Measurements from ENCODE around the gene CRBN. TPM values are rescaled to one million over a fixed set of nuclear protein-coding genes. Genes with fewer than 3 reads are reported as not detected.

The CRBN gene
- total and polyA plus RNA-seq, 9 of the 15 experiments (the other 6 are each of a cell fraction or from before 2014, with no cell fraction given) = 40.8 to 331 (median 57.4) TPM

DNA sequence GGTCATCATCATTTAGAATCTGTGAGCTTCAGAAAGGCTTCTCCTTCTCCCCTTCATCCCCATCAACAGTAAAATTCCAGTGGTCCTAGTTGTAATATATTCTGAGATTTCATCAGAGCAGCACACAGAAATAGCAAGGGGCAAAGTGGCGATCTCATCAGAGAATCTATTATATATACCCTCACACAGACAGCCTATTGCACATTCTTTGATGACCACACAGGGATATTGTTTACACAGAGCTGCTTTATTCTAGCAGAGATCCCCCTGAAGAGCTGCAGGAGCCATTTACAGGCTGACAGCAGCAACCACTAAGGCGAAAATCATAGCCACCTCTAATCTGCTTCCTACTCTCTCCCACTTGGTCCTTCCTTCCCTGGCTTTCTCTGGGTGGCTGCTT, 42.0 kb upstream of the CRBN start (continued):
- TF ChIP-seq, protein P1, sequence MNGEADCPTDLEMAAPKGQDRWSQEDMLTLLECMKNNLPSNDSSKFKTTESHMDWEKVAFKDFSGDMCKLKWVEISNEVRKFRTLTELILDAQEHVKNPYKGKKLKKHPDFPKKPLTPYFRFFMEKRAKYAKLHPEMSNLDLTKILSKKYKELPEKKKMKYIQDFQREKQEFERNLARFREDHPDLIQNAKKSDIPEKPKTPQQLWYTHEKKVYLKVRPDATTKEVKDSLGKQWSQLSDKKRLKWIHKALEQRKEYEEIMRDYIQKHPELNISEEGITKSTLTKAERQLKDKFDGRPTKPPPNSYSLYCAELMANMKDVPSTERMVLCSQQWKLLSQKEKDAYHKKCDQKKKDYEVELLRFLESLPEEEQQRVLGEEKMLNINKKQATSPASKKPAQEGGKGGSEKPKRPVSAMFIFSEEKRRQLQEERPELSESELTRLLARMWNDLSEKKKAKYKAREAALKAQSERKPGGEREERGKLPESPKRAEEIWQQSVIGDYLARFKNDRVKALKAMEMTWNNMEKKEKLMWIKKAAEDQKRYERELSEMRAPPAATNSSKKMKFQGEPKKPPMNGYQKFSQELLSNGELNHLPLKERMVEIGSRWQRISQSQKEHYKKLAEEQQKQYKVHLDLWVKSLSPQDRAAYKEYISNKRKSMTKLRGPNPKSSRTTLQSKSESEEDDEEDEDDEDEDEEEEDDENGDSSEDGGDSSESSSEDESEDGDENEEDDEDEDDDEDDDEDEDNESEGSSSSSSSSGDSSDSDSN (IDR thresholded peaks at IDR 0.05; ENCODE audit: borderline replicate concordance in 1 of 2, low read depth in 2 of 2, low read length in 2 of 2) = no peak
- TF ChIP-seq CREB1 (IDR thresholded peaks at IDR 0.05) (no peak), CREB1 (CRISPR knock-in tag; IDR thresholded peaks at IDR 0.05) (no peak), SNIP1 (IDR thresholded peaks at IDR 0.05; ENCODE audit: low read depth) (no peak), ATF6 (CRISPR knock-in tag; IDR thresholded peaks at IDR 0.05) (no peak), SMC3 (conservative IDR thresholded peaks at IDR 0.05; ENCODE audit: insufficient read depth, low read depth, low read length) (no peak)

- intact Hi-C loops (cut with micrococcal nuclease) (no loop called here), in situ Hi-C loops (cut with MboI) (no loop called here)
- no peak for DNase-seq (ENCODE audit: extremely low read depth in 1 of 4, low spot score in 3 of 4)
- FAIRE-seq = no peak
- 2% methylated on average over 4 of the region's 4 CpGs for WGBS (ENCODE audit: insufficient coverage, low coverage, missing lambda C conversion rate)
- Histone ChIP-seq H3K27me3 (ENCODE audit: control insufficient read depth in 2 of 2, insufficient read depth in 2 of 2, low read length in 2 of 2) (no peaks in the 10 kb centered on the region), H3K4me3 (no peak overlapping the region), H3K9me3 (replicated peaks; ENCODE audit: control insufficient read depth, insufficient read depth, low read depth, low read length) (no peaks in the 10 kb centered on the region), H3K4me2 (ENCODE audit: insufficient read depth, low read length) (no peak overlapping the region), H3K36me3 (ENCODE audit: control insufficient read depth, insufficient read depth, low read length) (no peaks in the 10 kb centered on the region), H3K4me1 (replicated peaks in 1 of 2; ENCODE audit: control insufficient read depth in 2 of 2, insufficient read depth in 2 of 2, low read length in 2 of 2) (no peaks in the 10 kb centered on the region), H3K9ac (ENCODE audit: insufficient read depth in 1 of 2, low read depth in 2 of 2, low read length in 2 of 2) (no peak overlapping the region), H2AFZ (ENCODE audit: low read depth, low read length) (no peak overlapping the region), H3K9me1 (ENCODE audit: control insufficient read depth, insufficient read depth, low read length) (no peaks in the 10 kb centered on the region), H4K20me1 (replicated peaks; ENCODE audit: control insufficient read depth, insufficient read depth, low read length) (no peaks in the 10 kb centered on the region), H3K27ac (ENCODE audit: extremely low read depth, low read depth, low read length) (no peak overlapping the region), H3K79me2 (ENCODE audit: control insufficient read depth, insufficient read depth, low read length) (no peaks in the 10 kb centered on the region)
- POLR2A ChIA-PET = no interaction called here
- no peak for ATAC-seq
- no TSS peak for BruUV-seq (replicated peaks)
- CTCF ChIA-PET (ENCODE audit: low intra/inter-chr PET ratio) = no interaction called here
- no peak for TF ChIP-seq LCOR (CRISPR knock-in tag; IDR thresholded peaks at IDR 0.05)
- no peak for TF ChIP-seq SP1 (CRISPR knock-in tag; IDR thresholded peaks at IDR 0.05)
- TF ChIP-seq, protein P2, sequence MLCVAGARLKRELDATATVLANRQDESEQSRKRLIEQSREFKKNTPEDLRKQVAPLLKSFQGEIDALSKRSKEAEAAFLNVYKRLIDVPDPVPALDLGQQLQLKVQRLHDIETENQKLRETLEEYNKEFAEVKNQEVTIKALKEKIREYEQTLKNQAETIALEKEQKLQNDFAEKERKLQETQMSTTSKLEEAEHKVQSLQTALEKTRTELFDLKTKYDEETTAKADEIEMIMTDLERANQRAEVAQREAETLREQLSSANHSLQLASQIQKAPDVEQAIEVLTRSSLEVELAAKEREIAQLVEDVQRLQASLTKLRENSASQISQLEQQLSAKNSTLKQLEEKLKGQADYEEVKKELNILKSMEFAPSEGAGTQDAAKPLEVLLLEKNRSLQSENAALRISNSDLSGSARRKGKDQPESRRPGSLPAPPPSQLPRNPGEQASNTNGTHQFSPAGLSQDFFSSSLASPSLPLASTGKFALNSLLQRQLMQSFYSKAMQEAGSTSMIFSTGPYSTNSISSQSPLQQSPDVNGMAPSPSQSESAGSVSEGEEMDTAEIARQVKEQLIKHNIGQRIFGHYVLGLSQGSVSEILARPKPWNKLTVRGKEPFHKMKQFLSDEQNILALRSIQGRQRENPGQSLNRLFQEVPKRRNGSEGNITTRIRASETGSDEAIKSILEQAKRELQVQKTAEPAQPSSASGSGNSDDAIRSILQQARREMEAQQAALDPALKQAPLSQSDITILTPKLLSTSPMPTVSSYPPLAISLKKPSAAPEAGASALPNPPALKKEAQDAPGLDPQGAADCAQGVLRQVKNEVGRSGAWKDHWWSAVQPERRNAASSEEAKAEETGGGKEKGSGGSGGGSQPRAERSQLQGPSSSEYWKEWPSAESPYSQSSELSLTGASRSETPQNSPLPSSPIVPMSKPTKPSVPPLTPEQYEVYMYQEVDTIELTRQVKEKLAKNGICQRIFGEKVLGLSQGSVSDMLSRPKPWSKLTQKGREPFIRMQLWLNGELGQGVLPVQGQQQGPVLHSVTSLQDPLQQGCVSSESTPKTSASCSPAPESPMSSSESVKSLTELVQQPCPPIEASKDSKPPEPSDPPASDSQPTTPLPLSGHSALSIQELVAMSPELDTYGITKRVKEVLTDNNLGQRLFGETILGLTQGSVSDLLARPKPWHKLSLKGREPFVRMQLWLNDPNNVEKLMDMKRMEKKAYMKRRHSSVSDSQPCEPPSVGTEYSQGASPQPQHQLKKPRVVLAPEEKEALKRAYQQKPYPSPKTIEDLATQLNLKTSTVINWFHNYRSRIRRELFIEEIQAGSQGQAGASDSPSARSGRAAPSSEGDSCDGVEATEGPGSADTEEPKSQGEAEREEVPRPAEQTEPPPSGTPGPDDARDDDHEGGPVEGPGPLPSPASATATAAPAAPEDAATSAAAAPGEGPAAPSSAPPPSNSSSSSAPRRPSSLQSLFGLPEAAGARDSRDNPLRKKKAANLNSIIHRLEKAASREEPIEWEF (CRISPR knock-in tag; IDR thresholded peaks at IDR 0.05) = no peak
- TF ChIP-seq ZBTB9 (CRISPR knock-in tag; IDR thresholded peaks at IDR 0.05) = no peak
Observed at GRCh38 chr3:3216401-3216800, 36.9 kb upstream of the CRBN start.

Measured in K562 (cell line).